PC-3 (cell line): Measurements from ENCODE around the gene DOCK1. TPM values are rescaled to one million over a fixed set of nuclear protein-coding genes. Genes with fewer than 3 reads are reported as not detected.

Experiments
- ATAC-seq: fragments of 200-7000 bp; cut with Tn5 transposase; 2 replicates; pipeline ENCODE4 v1.9.1; 2020; ENCODE audit warnings: mild to moderate bottlenecking, moderate library complexity
- BruUV-seq: library from RNA; stranded (reverse); fragments of 400-500 nt; replicated peaks from 2 replicates; lab custom pipeline; 2021; lab: Mats Ljungman, UMichigan
- CTCF ChIA-PET: fragments of 300-600 bp; sonication (Branson Sonifier 250); formaldehyde crosslinking; loops from one replicate; lab custom pipeline; 2022; ENCODE audit warnings: antibody characterized with exemption; lab: Charles Lee
- POLR2A ChIA-PET: fragments of 300-600 bp; sonication (Branson Sonifier 250); formaldehyde crosslinking; loops from one replicate; lab custom pipeline; 2022; ENCODE audit warnings: antibody characterized with exemption; ENCODE audit not compliant: unreplicated experiment; lab: Charles Lee
- DNase-seq: peaks from one replicate; pipeline ENCODE4 v3.0.0-alpha.2; 2015
- H2AFZ ChIP-seq: fragments of 300-600 bp; sonication (generic); 2 replicates; pipeline ENCODE4 v1.6.0; 2016; ENCODE audit warnings: antibody characterized with exemption, low read length
- H3F3A ChIP-seq: fragments of 300-600 bp; sonication (generic); one replicate; pipeline ENCODE4 v1.6.0; 2017; ENCODE audit warnings: antibody characterized with exemption, low read length, control low read depth, mild to moderate bottlenecking; ENCODE audit not compliant: unreplicated experiment
- H3K27ac ChIP-seq: fragments of 300-600 bp; sonication (generic); 2 replicates; pipeline ENCODE4 v1.5.1; 2016; ENCODE audit warnings: mild to moderate bottlenecking, low read length
- H3K27me3 ChIP-seq: fragments of 300-600 bp; sonication (generic); 2 replicates; pipeline ENCODE4 v1.6.1; 2016; ENCODE audit warnings: low read length, mixed read lengths
- H3K36me3 ChIP-seq: fragments of 300-600 bp; sonication (generic); 2 replicates; pipeline ENCODE4 v1.6.1; 2016; ENCODE audit warnings: low read depth, mixed run types, low read length, mixed read lengths
- H3K4me1 ChIP-seq: fragments of 300-600 bp; sonication (generic); 2 replicates; pipeline ENCODE4 v1.5.1; 2016; ENCODE audit warnings: low read length; ENCODE audit not compliant: insufficient read depth
- H3K4me2 ChIP-seq: fragments of 300-600 bp; sonication (generic); 2 replicates; pipeline ENCODE4 v1.6.0; 2016; ENCODE audit warnings: low read length
- H3K4me3 ChIP-seq: fragments of 300-600 bp; sonication (generic); 2 replicates; pipeline ENCODE4 v1.5.1; 2016; ENCODE audit warnings: mild to moderate bottlenecking, low read length, mixed read lengths
- H3K79me2 ChIP-seq: fragments of 300-600 bp; sonication (generic); 2 replicates; pipeline ENCODE4 v1.6.1; 2017; ENCODE audit warnings: low read length, mixed read lengths
- H3K9ac ChIP-seq: fragments of 300-600 bp; sonication (generic); 2 replicates; pipeline ENCODE4 v1.6.0; 2016; ENCODE audit warnings: mild to moderate bottlenecking, low read length
- H3K9me2 ChIP-seq: fragments of 300-600 bp; sonication (generic); replicated peaks from 2 replicates; pipeline ENCODE4 v1.6.1; 2016; ENCODE audit warnings: mixed run types, low read length, mixed read lengths
- H3K9me3 ChIP-seq: fragments of 300-600 bp; sonication (generic); 2 replicates; pipeline ENCODE4 v1.6.1; 2016; ENCODE audit warnings: low read length, mixed read lengths
- H4K20me1 ChIP-seq: fragments of 300-600 bp; sonication (generic); 2 replicates; pipeline ENCODE4 v1.6.1; 2016; ENCODE audit warnings: low read length, mixed read lengths
- CTCF ChIP-seq: fragments of 300-600 bp; sonication (generic); conservative IDR thresholded peaks from 2 replicates; pipeline ENCODE4 v1.5.1; 2017; ENCODE audit warnings: antibody characterized with exemption, low read depth, mild to moderate bottlenecking, low read length
- EZH2 ChIP-seq: fragments of 300-600 bp; sonication (generic); IDR thresholded peaks from one replicate; pipeline ENCODE4 v1.6.1; 2017; ENCODE audit warnings: antibody characterized with exemption, mild to moderate bottlenecking, low read length; ENCODE audit not compliant: unreplicated experiment
- EZH2phosphoT487 ChIP-seq: fragments of 300-600 bp; sonication (generic); IDR thresholded peaks from 2 replicates; pipeline ENCODE4 v1.6.1; 2018; ENCODE audit warnings: mild to moderate bottlenecking, antibody characterized with exemption, low read length, borderline replicate concordance
- intact Hi-C: fragments of 100-400 bp; cut with micrococcal nuclease; formaldehyde crosslinking; loops from 2 replicates; pipeline ENCODE4 v1.9.0; 2023
- total RNA-seq: library from RNA; depleted of rRNA; stranded (reverse); fragments of >200 nt; gene quantifications from 2 replicates; pipeline ENCODE4 v1.2.3, GENCODE V29; 2014

DOCK1 gene
- total RNA-seq, 1 experiment from 2014 or later, result 34.3 TPM

- DNase-seq (no peak), ATAC-seq (no peak)
- no peaks in the 10 kb centered on the region for H3K79me2 ChIP-seq
- no peak overlapping the region for H3K27ac ChIP-seq
- ChIA-PET CTCF (interaction anchor here (0.5 kb wide), 1 partner anchor 152 kb away, joined by 3 read pairs; no protein-coding TSS in a partner anchor), POLR2A (no interaction called here)
- TF ChIP-seq CTCF (no peak), EZH2phosphoT487 (no peak), EZH2 (no peak)
- H4K20me1 ChIP-seq, result no peaks in the 10 kb centered on the region
- H3K36me3 ChIP-seq, result no peaks in the 10 kb centered on the region
- intact Hi-C loops, result no loop called here
- H3F3A ChIP-seq, result no peaks in the 10 kb centered on the region
- no peak overlapping the region for H3K4me3 ChIP-seq
- H3K9me2 ChIP-seq, result no peaks in the 10 kb centered on the region
- H3K4me1 ChIP-seq, result no peaks in the 10 kb centered on the region
- H3K4me2 ChIP-seq, result no peak overlapping the region
- H3K9ac ChIP-seq, result no peak overlapping the region
- H3K9me3 ChIP-seq, result no peaks in the 10 kb centered on the region
- no peak overlapping the region for H2AFZ ChIP-seq
- BruUV-seq, result no TSS peak
- no peaks in the 10 kb centered on the region for H3K27me3 ChIP-seq
These were observed 186.1 kb downstream of the DOCK1 start for GRCh38 chr10:127091354-127091753.

GRCh38 chr10:127092916-127093315, 187.7 kb downstream of the DOCK1 start:
- H3K79me2 ChIP-seq, result no peaks in the 10 kb centered on the region
- H3K4me3 ChIP-seq, result no peak overlapping the region
- no peak overlapping the region for H3K27ac ChIP-seq
- POLR2A ChIA-PET, result no interaction called here
- intact Hi-C loops, result no loop called here
- no peaks in the 10 kb centered on the region for H3K27me3 ChIP-seq
- no peak for ATAC-seq
- no peaks in the 10 kb centered on the region for H3K36me3 ChIP-seq
- no peak for DNase-seq
- H3K4me1 ChIP-seq, result no peaks in the 10 kb centered on the region
- no peak overlapping the region for H3K4me2 ChIP-seq
- TF ChIP-seq EZH2, result no peak
- TF ChIP-seq CTCF, result no peak
- no peak for TF ChIP-seq EZH2phosphoT487
- H3K9me2 ChIP-seq, result no peaks in the 10 kb centered on the region
- H3K9me3 ChIP-seq, result no peaks in the 10 kb centered on the region
- H2AFZ ChIP-seq, result no peak overlapping the region
- no peaks in the 10 kb centered on the region for H4K20me1 ChIP-seq
- no peaks in the 10 kb centered on the region for H3F3A ChIP-seq
- CTCF ChIA-PET, result no interaction called here
- BruUV-seq, result no TSS peak
- no peak overlapping the region for H3K9ac ChIP-seq

GRCh38 chr10:127094984-127095383, 189.8 kb downstream of the DOCK1 start:
- Histone ChIP-seq H3K9me2 (no peaks in the 10 kb centered on the region), H2AFZ (no peak overlapping the region), H3K27me3 (no peaks in the 10 kb centered on the region), H3K4me2 (no peak overlapping the region), H3K4me1 (no peaks in the 10 kb centered on the region), H3K36me3 (no peaks in the 10 kb centered on the region), H3K27ac (no peak overlapping the region), H4K20me1 (no peaks in the 10 kb centered on the region), H3K79me2 (no peaks in the 10 kb centered on the region), H3K9me3 (no peaks in the 10 kb centered on the region), H3F3A (no peaks in the 10 kb centered on the region), H3K9ac (no peak overlapping the region), H3K4me3 (no peak overlapping the region)
- BruUV-seq, result no TSS peak
- no peak for ATAC-seq
- TF ChIP-seq EZH2phosphoT487, result no peak
- TF ChIP-seq CTCF, result no peak
- TF ChIP-seq EZH2, result no peak
- no peak for DNase-seq
- intact Hi-C loops, result no loop called here
- ChIA-PET CTCF (no interaction called here), POLR2A (no interaction called here)
